PC-9 (cell line): ENCODE measurements around the gene CALCOCO2. TPM values are rescaled to one million over a fixed set of nuclear protein-coding genes. Genes with fewer than 3 reads are reported as not detected.

Experiments
- BruUV-seq: library from RNA; stranded (reverse); fragments of 400-500 nt; replicated peaks from 2 replicates; lab custom pipeline; 2021; lab: Mats Ljungman, UMichigan
- CTCF ChIA-PET: fragments of 300-600 bp; sonication (Branson Sonifier 250); formaldehyde crosslinking; loops from one replicate; lab custom pipeline; 2022; ENCODE audit warnings: antibody characterized with exemption; lab: Charles Lee
- POLR2A ChIA-PET: fragments of 300-600 bp; sonication (Branson Sonifier 250); formaldehyde crosslinking; loops from one replicate; lab custom pipeline; 2022; ENCODE audit warnings: antibody characterized with exemption; ENCODE audit not compliant: unreplicated experiment; lab: Charles Lee
- DNase-seq, 2 experiments: peaks; one replicate each; pipeline versions ENCODE4 v3.0.0 to v3.0.0-alpha.2; 2015 to 2022; ENCODE audit warnings: mixed read lengths in 1 of 2
- H2AFZ ChIP-seq: fragments of 200-600 bp; sonication (generic); 2 replicates; pipeline ENCODE4 v1.8.1; 2017; ENCODE audit warnings: antibody characterized with exemption
- H3F3A ChIP-seq: fragments of 200-600 bp; sonication (generic); 2 replicates; pipeline ENCODE4 v1.8.1; 2017; ENCODE audit warnings: antibody characterized with exemption, mild to moderate bottlenecking, low read depth; ENCODE audit not compliant: insufficient read depth
- H3K27ac ChIP-seq: fragments of 200-600 bp; sonication (generic); 2 replicates; pipeline ENCODE4 v1.6.1; 2016; ENCODE audit warnings: mixed run types
- H3K27me3 ChIP-seq: fragments of 200-600 bp; sonication (generic); 2 replicates; pipeline ENCODE4 v1.6.1; 2016; ENCODE audit warnings: low read depth, mixed run types; ENCODE audit not compliant: insufficient read depth
- H3K36me3 ChIP-seq: fragments of 200-600 bp; sonication (generic); 2 replicates; pipeline ENCODE4 v1.6.1; 2016; ENCODE audit warnings: low read depth, mixed run types
- H3K4me1 ChIP-seq: fragments of 200-600 bp; sonication (generic); replicated peaks from 2 replicates; pipeline ENCODE4 v1.6.1; 2016; ENCODE audit warnings: mixed run types; ENCODE audit not compliant: insufficient read depth
- H3K4me2 ChIP-seq: fragments of 200-600 bp; sonication (generic); 2 replicates; pipeline ENCODE4 v1.6.1; 2017; ENCODE audit warnings: mixed run types
- H3K4me3 ChIP-seq: fragments of 200-600 bp; sonication (generic); 2 replicates; pipeline ENCODE4 v1.6.1; 2016; ENCODE audit warnings: mixed run types
- H3K79me2 ChIP-seq: fragments of 200-600 bp; sonication (generic); 2 replicates; pipeline ENCODE4 v1.6.1; 2017; ENCODE audit warnings: low read depth, mixed run types
- H3K9me2 ChIP-seq: fragments of 200-600 bp; sonication (generic); 2 replicates; pipeline ENCODE4 v1.8.1; 2017; ENCODE audit warnings: mild to moderate bottlenecking; ENCODE audit not compliant: insufficient read depth
- H3K9me3 ChIP-seq: fragments of 200-600 bp; sonication (generic); 2 replicates; pipeline ENCODE4 v1.8.1; 2016; ENCODE audit warnings: low read depth; ENCODE audit not compliant: insufficient read depth
- H4K20me1 ChIP-seq: fragments of 200-600 bp; sonication (generic); 2 replicates; pipeline ENCODE4 v1.8.1; 2017; ENCODE audit not compliant: insufficient read depth
- EZH2 ChIP-seq: fragments of 200-600 bp; sonication (generic); IDR thresholded peaks from 2 replicates; pipeline ENCODE4 v1.8.0; 2017; ENCODE audit warnings: antibody characterized with exemption, low read depth
- intact Hi-C: fragments of 100-400 bp; cut with micrococcal nuclease; formaldehyde crosslinking; loops from one replicate; pipeline ENCODE4 v1.10.0; 2022; ENCODE audit not compliant: unreplicated experiment
- total RNA-seq: library from RNA; stranded (reverse); gene quantifications from 2 replicates; pipeline ENCODE4 v1.2.3, GENCODE V29; 2021
- TF ChIP-seq, protein P1 (sequence below): fragments of 200-600 bp; sonication (generic); conservative IDR thresholded peaks from 2 replicates; pipeline ENCODE4 v1.6.1; 2017; ENCODE audit warnings: mixed run types, antibody characterized with exemption, mild to moderate bottlenecking, moderate library complexity

Gene CALCOCO2
- total RNA-seq, 1 experiment from 2014 or later: 95.9 TPM

DNA sequence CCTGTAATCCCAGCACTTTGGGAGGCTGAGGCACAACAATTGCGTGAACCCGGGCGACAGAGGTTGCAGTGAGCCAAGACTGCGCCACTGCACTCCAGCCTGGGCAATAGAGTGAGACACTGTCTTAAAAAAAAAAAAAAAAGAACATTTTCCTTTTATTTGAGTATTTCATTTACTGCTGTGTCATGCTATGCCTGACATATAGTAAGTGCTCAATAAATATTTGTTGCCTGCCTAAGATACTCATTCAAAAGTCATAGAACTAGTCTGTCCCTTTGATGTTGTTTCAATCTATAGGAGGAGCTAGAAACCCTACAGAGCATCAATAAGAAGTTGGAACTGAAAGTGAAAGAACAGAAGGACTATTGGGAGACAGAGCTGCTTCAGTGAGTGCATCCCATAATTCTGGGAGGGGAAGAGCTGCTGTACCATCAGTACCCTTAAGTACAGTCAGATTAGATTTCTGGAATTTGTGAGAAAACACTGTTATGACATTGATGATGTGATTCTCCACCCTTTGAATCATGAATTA is 20.0 kb downstream of the CALCOCO2 start:
- no peaks in the 10 kb centered on the region for H3K79me2 ChIP-seq
- H2AFZ ChIP-seq: no peak overlapping the region
- TF ChIP-seq, protein P1, sequence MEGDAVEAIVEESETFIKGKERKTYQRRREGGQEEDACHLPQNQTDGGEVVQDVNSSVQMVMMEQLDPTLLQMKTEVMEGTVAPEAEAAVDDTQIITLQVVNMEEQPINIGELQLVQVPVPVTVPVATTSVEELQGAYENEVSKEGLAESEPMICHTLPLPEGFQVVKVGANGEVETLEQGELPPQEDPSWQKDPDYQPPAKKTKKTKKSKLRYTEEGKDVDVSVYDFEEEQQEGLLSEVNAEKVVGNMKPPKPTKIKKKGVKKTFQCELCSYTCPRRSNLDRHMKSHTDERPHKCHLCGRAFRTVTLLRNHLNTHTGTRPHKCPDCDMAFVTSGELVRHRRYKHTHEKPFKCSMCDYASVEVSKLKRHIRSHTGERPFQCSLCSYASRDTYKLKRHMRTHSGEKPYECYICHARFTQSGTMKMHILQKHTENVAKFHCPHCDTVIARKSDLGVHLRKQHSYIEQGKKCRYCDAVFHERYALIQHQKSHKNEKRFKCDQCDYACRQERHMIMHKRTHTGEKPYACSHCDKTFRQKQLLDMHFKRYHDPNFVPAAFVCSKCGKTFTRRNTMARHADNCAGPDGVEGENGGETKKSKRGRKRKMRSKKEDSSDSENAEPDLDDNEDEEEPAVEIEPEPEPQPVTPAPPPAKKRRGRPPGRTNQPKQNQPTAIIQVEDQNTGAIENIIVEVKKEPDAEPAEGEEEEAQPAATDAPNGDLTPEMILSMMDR: no peak
- TF ChIP-seq EZH2: no peak
- H3K4me1 ChIP-seq: no peaks in the 10 kb centered on the region
- POLR2A ChIA-PET: no interaction called here
- no peak for DNase-seq
- no peaks in the 10 kb centered on the region; the same call in 1 of the 2 replicates for H4K20me1 ChIP-seq
- intact Hi-C loops: no loop called here
- CTCF ChIA-PET: no interaction called here
- H3K27me3 ChIP-seq: no peaks in the 10 kb centered on the region
- no peak overlapping the region for H3K4me3 ChIP-seq
- H3F3A ChIP-seq: no peaks in the 10 kb centered on the region
- no peak overlapping the region for H3K27ac ChIP-seq
- no peaks in the 10 kb centered on the region for H3K9me2 ChIP-seq
- H3K9me3 ChIP-seq: no peaks in the 10 kb centered on the region
- no TSS peak for BruUV-seq
- H3K4me2 ChIP-seq: no peak overlapping the region
- H3K36me3 ChIP-seq: peaks cover 11% of the 10 kb centered on the region; the same call in 1 of the 2 replicates

DNA sequence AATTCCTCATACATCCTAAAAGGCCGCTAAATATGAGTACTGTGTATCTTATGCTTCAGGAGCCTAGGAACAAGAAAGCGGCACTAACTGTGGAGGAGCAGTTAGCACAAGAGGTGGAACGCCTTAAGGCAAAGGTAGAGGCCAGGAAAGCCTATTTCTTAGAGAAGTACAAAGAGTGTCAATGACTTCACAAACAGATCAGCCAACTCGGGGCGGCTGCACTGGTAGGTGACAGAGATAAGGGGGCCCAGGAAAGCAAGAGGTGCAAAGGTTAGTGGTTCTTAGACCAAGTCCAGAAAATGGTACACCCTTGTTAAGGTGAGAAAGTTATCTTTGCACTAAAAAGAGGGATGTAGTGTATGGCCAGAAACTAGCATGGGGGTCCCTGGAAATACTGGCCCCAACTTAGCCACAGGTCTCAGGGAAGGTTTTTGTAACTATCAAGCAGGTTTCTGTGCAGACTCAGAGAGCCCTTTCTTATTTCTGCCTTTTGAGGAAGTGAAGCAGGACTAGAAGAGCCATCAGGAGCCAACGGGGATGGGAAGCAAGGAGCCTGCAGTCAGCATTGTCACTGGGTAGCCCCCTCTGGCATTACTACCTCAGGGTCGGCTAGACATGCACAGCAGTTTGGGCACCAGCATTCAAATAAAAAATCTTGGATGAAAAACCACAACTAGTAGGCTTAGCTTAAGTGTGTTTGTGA is 24.1 kb downstream of the CALCOCO2 start:
- BruUV-seq: no TSS peak
- Histone ChIP-seq H3K27ac (no peak overlapping the region), H3K36me3 (peaks cover 11% of the 10 kb centered on the region; the same call in 1 of the 2 replicates), H2AFZ (no peak overlapping the region), H3K9me3 (no peaks in the 10 kb centered on the region), H3K27me3 (no peaks in the 10 kb centered on the region), H3K9me2 (no peaks in the 10 kb centered on the region), H3K4me2 (no peak overlapping the region), H3K4me3 (no peak overlapping the region), H3K79me2 (no peaks in the 10 kb centered on the region), H3K4me1 (no peaks in the 10 kb centered on the region), H3F3A (no peaks in the 10 kb centered on the region), H4K20me1 (no peaks in the 10 kb centered on the region; the same call in 1 of the 2 replicates)
- DNase-seq: no peak
- CTCF ChIA-PET: no interaction called here
- POLR2A ChIA-PET: no interaction called here
- intact Hi-C loops: no loop called here
- TF ChIP-seq, protein P1: no peak
- TF ChIP-seq EZH2: no peak

GRCh38 chr17:48856122-48856821 is 25.4 kb downstream of the CALCOCO2 start:
- Histone ChIP-seq H3K27ac (no peak overlapping the region), H3K36me3 (peaks cover 9% of the 10 kb centered on the region; the same call in 1 of the 2 replicates), H3K79me2 (no peaks in the 10 kb centered on the region), H3K9me3 (no peaks in the 10 kb centered on the region), H3K4me1 (no peaks in the 10 kb centered on the region), H3F3A (no peaks in the 10 kb centered on the region), H3K27me3 (no peaks in the 10 kb centered on the region), H4K20me1 (no peaks in the 10 kb centered on the region; the same call in 1 of the 2 replicates), H3K4me3 (no peak overlapping the region), H2AFZ (no peak overlapping the region), H3K4me2 (no peak overlapping the region), H3K9me2 (no peaks in the 10 kb centered on the region)
- DNase-seq: no peak
- TF ChIP-seq, protein P1: no peak
- no peak for TF ChIP-seq EZH2
- BruUV-seq: no TSS peak
- CTCF ChIA-PET: no interaction called here
- POLR2A ChIA-PET: no interaction called here
- intact Hi-C loops: no loop called here
